ENCODE data around the gene CNTFR. TPM values are rescaled to one million over a fixed set of nuclear protein-coding genes. Genes with fewer than 3 reads are reported as not detected.

CNTFR gene
- total RNA-seq, 1 donor from 2014 or later = 7.4 TPM

DNA sequence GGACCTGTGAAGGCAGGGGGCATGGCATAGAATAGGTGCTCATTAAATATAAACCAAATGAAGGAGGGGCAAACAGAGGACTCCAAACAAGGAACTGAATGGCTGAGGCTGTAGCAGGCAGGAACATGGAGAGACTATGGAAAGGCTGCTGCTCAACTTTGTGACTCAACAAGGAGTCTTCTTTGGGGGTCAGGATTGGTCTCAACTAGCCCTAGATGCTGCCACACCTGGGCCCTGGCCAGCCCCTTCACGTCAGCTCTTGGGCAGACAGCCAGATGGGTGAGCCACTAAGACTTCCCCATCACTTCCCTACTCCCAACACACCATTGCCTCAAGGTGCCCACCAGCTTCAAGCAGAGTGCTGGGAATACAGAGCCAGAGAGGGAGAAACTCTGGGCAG is 11.4 kb upstream of the CNTFR start:
- Histone ChIP-seq H3K27me3 (ENCODE audit: insufficient read depth, low read length) (peaks cover 33% of the 10 kb centered on the region), H3K9ac (ENCODE audit: low read length) (no peak overlapping the region), H3K4me2 (ENCODE audit: low read length) (no peak overlapping the region), H4K20me1 (ENCODE audit: insufficient read depth, low read length) (peaks cover 5% of the 10 kb centered on the region), H3K27ac (ENCODE audit: low read depth, low read length) (no peak overlapping the region), H3K4me3 (ENCODE audit: insufficient read depth, low read depth, low read length) (no peak overlapping the region), H3K79me2 (ENCODE audit: insufficient read depth, low read length) (no peaks in the 10 kb centered on the region), H3K4me1 (ENCODE audit: insufficient read depth, low read length) (no peaks in the 10 kb centered on the region), H3K36me3 (ENCODE audit: insufficient read depth, low read length) (no peaks in the 10 kb centered on the region), H2AFZ (ENCODE audit: low read depth, low read length) (no peak overlapping the region), H3K9me3 (ENCODE audit: insufficient read depth, low read depth, low read length) (no peaks in the 10 kb centered on the region)
- Mint-ChIP-seq H3K4me1 (ENCODE audit: low read depth, unreplicated experiment) (peaks cover 3% of the 10 kb centered on the region), H3K27me3 (ENCODE audit: low read depth, unreplicated experiment) (peaks cover 47% of the 10 kb centered on the region), H3K9me3 (ENCODE audit: unreplicated experiment) (no peaks in the 10 kb centered on the region), H3K27ac (ENCODE audit: unreplicated experiment) (no peak overlapping the region), H3K4me3 (ENCODE audit: unreplicated experiment) (no peak overlapping the region), H3K36me3 (ENCODE audit: low read depth, unreplicated experiment) (no peaks in the 10 kb centered on the region)
- TF ChIP-seq, protein P1, sequence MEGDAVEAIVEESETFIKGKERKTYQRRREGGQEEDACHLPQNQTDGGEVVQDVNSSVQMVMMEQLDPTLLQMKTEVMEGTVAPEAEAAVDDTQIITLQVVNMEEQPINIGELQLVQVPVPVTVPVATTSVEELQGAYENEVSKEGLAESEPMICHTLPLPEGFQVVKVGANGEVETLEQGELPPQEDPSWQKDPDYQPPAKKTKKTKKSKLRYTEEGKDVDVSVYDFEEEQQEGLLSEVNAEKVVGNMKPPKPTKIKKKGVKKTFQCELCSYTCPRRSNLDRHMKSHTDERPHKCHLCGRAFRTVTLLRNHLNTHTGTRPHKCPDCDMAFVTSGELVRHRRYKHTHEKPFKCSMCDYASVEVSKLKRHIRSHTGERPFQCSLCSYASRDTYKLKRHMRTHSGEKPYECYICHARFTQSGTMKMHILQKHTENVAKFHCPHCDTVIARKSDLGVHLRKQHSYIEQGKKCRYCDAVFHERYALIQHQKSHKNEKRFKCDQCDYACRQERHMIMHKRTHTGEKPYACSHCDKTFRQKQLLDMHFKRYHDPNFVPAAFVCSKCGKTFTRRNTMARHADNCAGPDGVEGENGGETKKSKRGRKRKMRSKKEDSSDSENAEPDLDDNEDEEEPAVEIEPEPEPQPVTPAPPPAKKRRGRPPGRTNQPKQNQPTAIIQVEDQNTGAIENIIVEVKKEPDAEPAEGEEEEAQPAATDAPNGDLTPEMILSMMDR (IDR thresholded peaks at IDR 0.05; ENCODE audit: insufficient read depth, low read depth, low read length) = no peak
- no peak for TF ChIP-seq EZH2 (IDR thresholded peaks at IDR 0.05; ENCODE audit: insufficient read depth, low read length)
- FAIRE-seq (no peak), DNase-seq (ENCODE audit: low read depth) (no peak)

DNA sequence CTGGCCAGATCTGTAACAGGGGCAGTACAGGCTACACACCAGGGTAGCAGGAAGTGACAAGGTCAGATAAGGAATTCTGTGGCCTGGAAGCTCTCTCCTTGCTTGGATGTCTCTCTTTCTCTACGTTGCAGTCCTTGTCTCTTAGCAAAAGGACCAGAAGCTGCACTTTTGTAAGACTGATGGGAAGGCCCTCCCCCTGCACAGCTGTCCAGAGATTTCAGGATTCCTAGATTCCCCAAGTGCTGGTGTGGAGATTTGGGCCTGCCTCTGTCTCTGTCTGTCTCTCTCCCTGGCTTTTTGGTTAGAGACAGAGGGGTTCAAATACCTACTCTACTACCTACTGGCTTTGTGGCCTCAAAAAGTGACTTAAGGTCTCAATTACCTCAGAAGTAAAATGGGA is 10.0 kb upstream of the CNTFR start:
- H4K20me1 ChIP-seq (ENCODE audit: insufficient read depth, low read length) = peaks cover 5% of the 10 kb centered on the region
- H3K27me3 ChIP-seq (ENCODE audit: insufficient read depth, low read length) = peaks cover 34% of the 10 kb centered on the region
- H3K4me3 Mint-ChIP-seq (ENCODE audit: unreplicated experiment) = no peak overlapping the region
- H3K4me3 ChIP-seq (ENCODE audit: insufficient read depth, low read depth, low read length) = no peak overlapping the region
- no peak overlapping the region for H3K27ac Mint-ChIP-seq (ENCODE audit: unreplicated experiment)
- TF ChIP-seq, protein P1 (IDR thresholded peaks at IDR 0.05; ENCODE audit: insufficient read depth, low read depth, low read length) = no peak
- no peak for TF ChIP-seq EZH2 (IDR thresholded peaks at IDR 0.05; ENCODE audit: insufficient read depth, low read length)
- peaks cover 3% of the 10 kb centered on the region for H3K4me1 Mint-ChIP-seq (ENCODE audit: low read depth, unreplicated experiment)
- H2AFZ ChIP-seq (ENCODE audit: low read depth, low read length) = no peak overlapping the region
- H3K27ac ChIP-seq (ENCODE audit: low read depth, low read length) = no peak overlapping the region
- H3K4me2 ChIP-seq (ENCODE audit: low read length) = no peak overlapping the region
- H3K36me3 Mint-ChIP-seq (ENCODE audit: low read depth, unreplicated experiment) = no peaks in the 10 kb centered on the region
- no peaks in the 10 kb centered on the region for H3K79me2 ChIP-seq (ENCODE audit: insufficient read depth, low read length)
- H3K36me3 ChIP-seq (ENCODE audit: insufficient read depth, low read length) = no peaks in the 10 kb centered on the region
- H3K27me3 Mint-ChIP-seq (ENCODE audit: low read depth, unreplicated experiment) = peaks cover 55% of the 10 kb centered on the region
- no peak for FAIRE-seq
- H3K4me1 ChIP-seq (ENCODE audit: insufficient read depth, low read length) = no peaks in the 10 kb centered on the region
- H3K9me3 Mint-ChIP-seq (ENCODE audit: unreplicated experiment) = no peaks in the 10 kb centered on the region
- H3K9ac ChIP-seq (ENCODE audit: low read length) = no peak overlapping the region
- DNase-seq (ENCODE audit: low read depth) = no peak
- H3K9me3 ChIP-seq (ENCODE audit: insufficient read depth, low read depth, low read length) = no peaks in the 10 kb centered on the region

DNA sequence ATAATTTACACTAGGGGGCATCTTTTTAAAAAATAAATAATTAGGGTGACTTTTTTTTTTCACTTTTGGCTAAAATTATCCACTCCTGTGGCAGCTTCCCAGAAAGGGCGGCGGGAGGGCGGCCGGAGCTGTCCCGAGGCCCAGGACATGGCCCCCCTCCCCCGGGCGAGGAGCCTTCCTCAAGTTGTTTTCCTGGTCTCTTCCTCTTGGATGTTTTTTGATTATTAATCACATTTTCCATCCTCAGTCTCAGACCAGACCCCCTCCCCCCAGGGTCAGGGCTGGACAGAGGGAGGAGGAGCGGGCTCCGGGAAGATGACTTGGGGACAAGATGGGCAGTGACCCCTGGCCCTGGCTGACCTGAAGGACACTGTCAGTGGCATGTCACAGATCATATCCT is 4.7 kb upstream of the CNTFR start:
- no peak overlapping the region for H2AFZ ChIP-seq (ENCODE audit: low read depth, low read length)
- DNase-seq (ENCODE audit: low read depth) (no peak), FAIRE-seq (no peak)
- no peaks in the 10 kb centered on the region for H4K20me1 ChIP-seq (ENCODE audit: insufficient read depth, low read length)
- Mint-ChIP-seq H3K36me3 (ENCODE audit: low read depth, unreplicated experiment) (no peaks in the 10 kb centered on the region), H3K9me3 (ENCODE audit: unreplicated experiment) (peaks cover 2% of the 10 kb centered on the region), H3K4me1 (ENCODE audit: low read depth, unreplicated experiment) (no peaks in the 10 kb centered on the region), H3K4me3 (ENCODE audit: unreplicated experiment) (no peak overlapping the region), H3K27ac (ENCODE audit: unreplicated experiment) (no peak overlapping the region), H3K27me3 (ENCODE audit: low read depth, unreplicated experiment) (peaks cover 54% of the 10 kb centered on the region)
- H3K9ac ChIP-seq (ENCODE audit: low read length) = no peak overlapping the region
- no peaks in the 10 kb centered on the region for H3K36me3 ChIP-seq (ENCODE audit: insufficient read depth, low read length)
- H3K4me3 ChIP-seq (ENCODE audit: insufficient read depth, low read depth, low read length) = no peak overlapping the region
- TF ChIP-seq EZH2 (IDR thresholded peaks at IDR 0.05; ENCODE audit: insufficient read depth, low read length) = no peak
- TF ChIP-seq, protein P1 (IDR thresholded peaks at IDR 0.05; ENCODE audit: insufficient read depth, low read depth, low read length) = no peak
- no peak overlapping the region for H3K4me2 ChIP-seq (ENCODE audit: low read length)
- H3K27me3 ChIP-seq (ENCODE audit: insufficient read depth, low read length) = peaks cover 55% of the 10 kb centered on the region
- no peaks in the 10 kb centered on the region for H3K4me1 ChIP-seq (ENCODE audit: insufficient read depth, low read length)
- H3K27ac ChIP-seq (ENCODE audit: low read depth, low read length) = no peak overlapping the region
- no peaks in the 10 kb centered on the region for H3K9me3 ChIP-seq (ENCODE audit: insufficient read depth, low read depth, low read length)
- H3K79me2 ChIP-seq (ENCODE audit: insufficient read depth, low read length) = no peaks in the 10 kb centered on the region

Measured in astrocyte (in vitro differentiated cells and primary cell).